Neural cell (in vitro differentiated cells): Measurements from ENCODE around the gene SLITRK1. TPM values are rescaled to one million over a fixed set of nuclear protein-coding genes. Genes with fewer than 3 reads are reported as not detected.
A peak's percentile ranks its signal among the peaks of the same experiment; 100 is the strongest.

Source experiments
- H2AFZ ChIP-seq: fragments of 200-600, 300-800 bp; sonication (generic), shearing (Covaris generic); 2 replicates; pipeline ENCODE4 v1.6.0; 2014; ENCODE audit warnings: low read depth, mild to moderate bottlenecking, antibody characterized with exemption, low read length, moderate library complexity
- H3F3A ChIP-seq: fragments of 200-600 bp; shearing (Covaris generic); 2 replicates; pipeline ENCODE4 v1.6.1; 2016; ENCODE audit warnings: mild to moderate bottlenecking, moderate library complexity, mixed read lengths, antibody characterized with exemption, low read length; ENCODE audit not compliant: insufficient read depth, poor library complexity, severe bottlenecking
- H3K27ac ChIP-seq: fragments of 200-600, 300-800 bp; sonication (generic), shearing (Covaris generic); 2 replicates; pipeline ENCODE4 v1.5.1; 2014; ENCODE audit warnings: mild to moderate bottlenecking, low read length, moderate library complexity
- H3K27me3 ChIP-seq: fragments of 300-800, 200-600 bp; sonication (generic), shearing (Covaris generic); 2 replicates; pipeline ENCODE4 v1.6.0; 2014; ENCODE audit warnings: mild to moderate bottlenecking, low read depth, low read length, moderate library complexity; ENCODE audit not compliant: insufficient read depth
- H3K36me3 ChIP-seq: fragments of 300-800, 200-600 bp; sonication (generic), shearing (Covaris generic); 2 replicates; pipeline ENCODE4 v1.5.1; 2014; ENCODE audit warnings: mild to moderate bottlenecking, antibody characterized with exemption, low read length, moderate library complexity; ENCODE audit not compliant: insufficient read depth
- H3K4me2 ChIP-seq: fragments of 300-800, 200-600 bp; sonication (generic), shearing (Covaris generic); 2 replicates; pipeline ENCODE4 v1.6.0; 2014; ENCODE audit warnings: mild to moderate bottlenecking, low read length
- H3K4me3 ChIP-seq: fragments of 300-800, 200-600 bp; sonication (generic), shearing (Covaris generic); 2 replicates; pipeline ENCODE4 v1.5.1; 2014; ENCODE audit warnings: mild to moderate bottlenecking, low read length, moderate library complexity
- H3K79me2 ChIP-seq: fragments of 200-600 bp; shearing (Covaris generic); replicated peaks from 2 replicates; pipeline ENCODE4 v1.6.0; 2014; ENCODE audit warnings: mild to moderate bottlenecking, low read length, moderate library complexity; ENCODE audit not compliant: insufficient read depth
- H3K9ac ChIP-seq: fragments of 300-800, 200-600 bp; sonication (generic), shearing (Covaris generic); 2 replicates; pipeline ENCODE4 v1.6.1; 2016; ENCODE audit warnings: mild to moderate bottlenecking, low read length, mixed read lengths
- H3K9me2 ChIP-seq: fragments of 200-600 bp; shearing (Covaris generic); 2 replicates; pipeline ENCODE4 v1.6.1; 2016; ENCODE audit warnings: mild to moderate bottlenecking, low read length, mixed read lengths; ENCODE audit not compliant: insufficient read depth
- H3K9me3 ChIP-seq: fragments of 200-600, 300-800 bp; sonication (generic), shearing (Covaris generic); 2 replicates; pipeline ENCODE4 v1.6.1; 2016; ENCODE audit warnings: mild to moderate bottlenecking, mixed run types, low read length, moderate library complexity, mixed read lengths
- H4K20me1 ChIP-seq: fragments of 200-600 bp; shearing (Covaris generic); 2 replicates; pipeline ENCODE4 v1.6.1; 2016; ENCODE audit warnings: mild to moderate bottlenecking, mixed run types; ENCODE audit not compliant: insufficient read depth
- EP300 ChIP-seq: fragments of 450-650 bp; conservative IDR thresholded peaks from 2 replicates; pipeline ENCODE4 v1.6.1; 2014; ENCODE audit warnings: antibody characterized with exemption, mild to moderate bottlenecking, moderate library complexity; ENCODE audit not compliant: poor library complexity, severe bottlenecking
- EZH2 ChIP-seq: fragments of 200-600, 300-800 bp; shearing (Covaris generic), sonication (generic); IDR thresholded peaks from 2 replicates; pipeline ENCODE4 v1.6.1; 2014; ENCODE audit warnings: antibody characterized with exemption, low read length, borderline replicate concordance, mild to moderate bottlenecking; ENCODE audit not compliant: insufficient read depth, poor library complexity, severe bottlenecking
- MXI1 ChIP-seq: fragments of 450-650 bp; conservative IDR thresholded peaks from 2 replicates; pipeline ENCODE4 v1.6.1; 2014; ENCODE audit warnings: antibody characterized with exemption, mild to moderate bottlenecking; ENCODE audit not compliant: poor library complexity, severe bottlenecking
- POLR2AphosphoS5 ChIP-seq: IDR thresholded peaks from 2 replicates; pipeline ENCODE4 v1.6.1; 2012
- RAD21 ChIP-seq: fragments of 450-650 bp; conservative IDR thresholded peaks from 2 replicates; pipeline ENCODE4 v1.6.1; 2014; ENCODE audit warnings: antibody characterized with exemption, mild to moderate bottlenecking, moderate library complexity
- SMC3 ChIP-seq: fragments of 450-650 bp; conservative IDR thresholded peaks from 2 replicates; pipeline ENCODE4 v1.6.1; 2014; ENCODE audit warnings: antibody characterized with exemption, mild to moderate bottlenecking, moderate library complexity; ENCODE audit not compliant: poor library complexity
- TAF1 ChIP-seq: IDR thresholded peaks from 2 replicates; pipeline ENCODE4 v1.6.1; 2012; ENCODE audit warnings: low read depth
- polyA plus RNA-seq: library from polyadenylated mRNA; depleted of rRNA; stranded (reverse); fragments of >200 nt; gene quantifications from 2 replicates; pipeline ENCODE4 v1.2.3, GENCODE V29; 2014
- TF ChIP-seq, protein P1 (sequence below): fragments of 450-650 bp; IDR thresholded peaks from 2 replicates; pipeline ENCODE4 v1.5.1; 2014; ENCODE audit warnings: antibody characterized with exemption, mild to moderate bottlenecking, moderate library complexity; ENCODE audit not compliant: poor library complexity, severe bottlenecking
- TF ChIP-seq, protein P2 (sequence below): IDR thresholded peaks from 2 replicates; pipeline ENCODE4 v1.6.1; 2012; ENCODE audit warnings: borderline replicate concordance

Gene SLITRK1
- polyA plus RNA-seq, 1 donor from 2014 or later, result 14.8 TPM

DNA sequence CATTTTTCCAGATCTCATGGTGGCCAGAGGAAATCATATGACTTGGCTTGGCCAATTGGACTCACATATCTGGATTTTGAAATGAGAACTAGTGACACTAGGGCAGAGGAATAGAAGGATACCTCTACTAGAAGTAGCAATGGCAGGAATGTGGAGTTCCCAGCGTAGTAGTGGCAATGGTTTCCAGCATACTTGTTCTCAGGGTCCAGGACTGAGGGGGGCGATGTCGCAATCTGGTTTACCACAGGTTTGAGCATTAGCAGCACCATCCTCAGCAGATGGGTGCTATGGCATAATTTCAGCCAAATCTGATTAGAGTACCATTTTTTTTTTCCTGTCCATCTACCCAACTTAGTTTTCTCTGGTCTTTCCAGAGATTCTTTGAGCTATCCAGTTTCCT is 8.1 kb upstream of the SLITRK1 start:
- Histone ChIP-seq H3K79me2 (no peaks in the 10 kb centered on the region), H3K36me3 (no peaks in the 10 kb centered on the region), H4K20me1 (no peaks in the 10 kb centered on the region), H3K4me2 (no peak overlapping the region), H3K27ac (no peak overlapping the region), H3K9ac (no peak overlapping the region), H3K9me2 (no peaks in the 10 kb centered on the region), H3K27me3 (no peaks in the 10 kb centered on the region), H3K9me3 (no peaks in the 10 kb centered on the region), H2AFZ (no peak overlapping the region), H3F3A (no peaks in the 10 kb centered on the region), H3K4me3 (no peak overlapping the region)
- TF ChIP-seq SMC3 (no peak), EZH2 (no peak), RAD21 (no peak), EP300 (no peak)

DNA sequence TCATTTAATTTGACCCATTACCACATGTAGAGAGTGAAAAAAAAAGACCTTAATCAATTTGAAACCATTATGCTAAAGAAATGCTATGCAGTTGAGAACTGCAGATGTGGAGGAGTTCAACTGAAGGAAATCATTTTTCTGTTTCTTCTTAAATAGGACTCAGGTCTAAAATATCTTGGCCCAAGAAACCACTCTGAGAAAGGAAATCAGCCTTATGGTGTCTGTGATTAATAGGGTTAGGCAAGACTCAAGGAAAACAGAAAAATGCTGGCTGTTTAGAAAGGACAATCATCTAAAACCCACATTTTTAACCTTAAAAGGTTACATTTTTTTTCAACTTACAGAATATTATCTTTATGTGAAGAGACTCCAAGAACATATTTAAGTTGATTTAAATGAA is 1.9 kb upstream of the SLITRK1 start:
- H3K4me2 ChIP-seq, result no peak overlapping the region
- H3K4me3 ChIP-seq, result peak overlapping the region; percentile 87
- TF ChIP-seq POLR2AphosphoS5 (no peak), SMC3 (no peak), EP300 (no peak), TAF1 (no peak), EZH2 (no peak), RAD21 (no peak), MXI1 (no peak)
- TF ChIP-seq, protein P1, sequence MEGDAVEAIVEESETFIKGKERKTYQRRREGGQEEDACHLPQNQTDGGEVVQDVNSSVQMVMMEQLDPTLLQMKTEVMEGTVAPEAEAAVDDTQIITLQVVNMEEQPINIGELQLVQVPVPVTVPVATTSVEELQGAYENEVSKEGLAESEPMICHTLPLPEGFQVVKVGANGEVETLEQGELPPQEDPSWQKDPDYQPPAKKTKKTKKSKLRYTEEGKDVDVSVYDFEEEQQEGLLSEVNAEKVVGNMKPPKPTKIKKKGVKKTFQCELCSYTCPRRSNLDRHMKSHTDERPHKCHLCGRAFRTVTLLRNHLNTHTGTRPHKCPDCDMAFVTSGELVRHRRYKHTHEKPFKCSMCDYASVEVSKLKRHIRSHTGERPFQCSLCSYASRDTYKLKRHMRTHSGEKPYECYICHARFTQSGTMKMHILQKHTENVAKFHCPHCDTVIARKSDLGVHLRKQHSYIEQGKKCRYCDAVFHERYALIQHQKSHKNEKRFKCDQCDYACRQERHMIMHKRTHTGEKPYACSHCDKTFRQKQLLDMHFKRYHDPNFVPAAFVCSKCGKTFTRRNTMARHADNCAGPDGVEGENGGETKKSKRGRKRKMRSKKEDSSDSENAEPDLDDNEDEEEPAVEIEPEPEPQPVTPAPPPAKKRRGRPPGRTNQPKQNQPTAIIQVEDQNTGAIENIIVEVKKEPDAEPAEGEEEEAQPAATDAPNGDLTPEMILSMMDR, result no peak
- TF ChIP-seq, protein P2, sequence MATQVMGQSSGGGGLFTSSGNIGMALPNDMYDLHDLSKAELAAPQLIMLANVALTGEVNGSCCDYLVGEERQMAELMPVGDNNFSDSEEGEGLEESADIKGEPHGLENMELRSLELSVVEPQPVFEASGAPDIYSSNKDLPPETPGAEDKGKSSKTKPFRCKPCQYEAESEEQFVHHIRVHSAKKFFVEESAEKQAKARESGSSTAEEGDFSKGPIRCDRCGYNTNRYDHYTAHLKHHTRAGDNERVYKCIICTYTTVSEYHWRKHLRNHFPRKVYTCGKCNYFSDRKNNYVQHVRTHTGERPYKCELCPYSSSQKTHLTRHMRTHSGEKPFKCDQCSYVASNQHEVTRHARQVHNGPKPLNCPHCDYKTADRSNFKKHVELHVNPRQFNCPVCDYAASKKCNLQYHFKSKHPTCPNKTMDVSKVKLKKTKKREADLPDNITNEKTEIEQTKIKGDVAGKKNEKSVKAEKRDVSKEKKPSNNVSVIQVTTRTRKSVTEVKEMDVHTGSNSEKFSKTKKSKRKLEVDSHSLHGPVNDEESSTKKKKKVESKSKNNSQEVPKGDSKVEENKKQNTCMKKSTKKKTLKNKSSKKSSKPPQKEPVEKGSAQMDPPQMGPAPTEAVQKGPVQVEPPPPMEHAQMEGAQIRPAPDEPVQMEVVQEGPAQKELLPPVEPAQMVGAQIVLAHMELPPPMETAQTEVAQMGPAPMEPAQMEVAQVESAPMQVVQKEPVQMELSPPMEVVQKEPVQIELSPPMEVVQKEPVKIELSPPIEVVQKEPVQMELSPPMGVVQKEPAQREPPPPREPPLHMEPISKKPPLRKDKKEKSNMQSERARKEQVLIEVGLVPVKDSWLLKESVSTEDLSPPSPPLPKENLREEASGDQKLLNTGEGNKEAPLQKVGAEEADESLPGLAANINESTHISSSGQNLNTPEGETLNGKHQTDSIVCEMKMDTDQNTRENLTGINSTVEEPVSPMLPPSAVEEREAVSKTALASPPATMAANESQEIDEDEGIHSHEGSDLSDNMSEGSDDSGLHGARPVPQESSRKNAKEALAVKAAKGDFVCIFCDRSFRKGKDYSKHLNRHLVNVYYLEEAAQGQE, result no peak
- H3K36me3 ChIP-seq, result peaks cover 7% of the 10 kb centered on the region
- H2AFZ ChIP-seq, result no peak overlapping the region
- no peaks in the 10 kb centered on the region for H3F3A ChIP-seq
- H3K27ac ChIP-seq, result peak overlapping the region; percentile 98
- H3K9me2 ChIP-seq, result no peaks in the 10 kb centered on the region
- H3K79me2 ChIP-seq, result peaks cover 27% of the 10 kb centered on the region
- H3K9ac ChIP-seq, result peak overlapping the region; percentile 95
- H3K9me3 ChIP-seq, result no peaks in the 10 kb centered on the region
- H3K27me3 ChIP-seq, result no peaks in the 10 kb centered on the region
- H4K20me1 ChIP-seq, result no peaks in the 10 kb centered on the region
